ENCODE measurements around the gene APOH.
A peak's percentile ranks its signal among the peaks of the same experiment; 100 is the strongest.

The APOH gene

DNA sequence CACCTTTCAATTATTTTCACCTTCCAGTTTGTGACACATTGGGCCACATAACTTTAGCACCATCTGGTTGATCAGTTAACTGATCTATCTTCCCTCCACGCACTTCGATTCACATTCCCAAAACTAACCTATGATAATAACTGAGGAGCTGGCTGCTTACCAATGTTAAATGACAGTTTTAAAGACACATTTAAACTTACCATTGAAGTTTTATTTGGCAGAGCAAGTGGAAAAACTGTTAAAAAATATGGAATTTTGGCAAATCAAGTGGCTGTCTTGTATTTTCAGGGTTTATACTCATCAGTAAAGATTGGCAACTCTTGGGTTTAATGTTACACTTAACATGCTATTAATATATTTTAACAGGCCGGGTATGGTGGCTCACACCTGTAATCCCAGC lies 5.4 kb upstream of the APOH start:
- DNase-seq (ENCODE audit: low read depth in 2 of 2): no peak

DNA sequence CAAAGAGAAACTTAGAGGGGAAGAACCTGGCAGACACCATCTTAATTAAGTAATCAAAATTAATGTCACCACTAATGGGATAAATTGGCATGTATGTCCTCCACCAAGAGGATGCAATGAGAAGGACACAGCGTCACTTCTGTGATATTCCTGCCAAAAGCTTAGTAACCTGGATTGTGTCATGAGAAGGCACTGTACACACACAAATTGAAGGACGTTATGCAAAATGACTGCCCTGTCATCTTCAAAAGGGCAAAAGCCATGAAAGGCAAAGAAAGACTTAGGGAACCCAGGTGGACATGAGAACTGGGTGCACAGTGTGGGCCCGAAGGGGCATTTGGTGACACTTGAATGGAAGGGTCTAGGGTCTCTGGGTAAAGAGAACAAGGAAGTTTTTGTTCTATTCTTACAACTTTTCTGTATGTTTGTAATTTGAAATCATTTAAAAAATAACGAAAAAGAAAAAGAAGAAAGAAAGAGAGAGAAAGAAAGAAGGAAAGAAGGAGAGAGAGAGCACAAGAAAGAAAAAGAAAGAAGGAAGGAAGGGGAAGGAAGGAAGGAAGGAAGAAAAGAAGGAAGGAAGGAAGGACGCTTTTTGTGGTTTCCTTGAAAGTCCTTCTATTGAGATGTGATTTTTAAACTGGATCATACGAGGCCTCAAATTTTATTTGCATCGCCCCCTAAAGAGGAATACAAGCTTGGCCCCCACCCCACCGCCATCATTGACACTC lies 4.0 kb upstream of the APOH start:
- DNase-seq (ENCODE audit: low read depth in 2 of 2): no peak

DNA sequence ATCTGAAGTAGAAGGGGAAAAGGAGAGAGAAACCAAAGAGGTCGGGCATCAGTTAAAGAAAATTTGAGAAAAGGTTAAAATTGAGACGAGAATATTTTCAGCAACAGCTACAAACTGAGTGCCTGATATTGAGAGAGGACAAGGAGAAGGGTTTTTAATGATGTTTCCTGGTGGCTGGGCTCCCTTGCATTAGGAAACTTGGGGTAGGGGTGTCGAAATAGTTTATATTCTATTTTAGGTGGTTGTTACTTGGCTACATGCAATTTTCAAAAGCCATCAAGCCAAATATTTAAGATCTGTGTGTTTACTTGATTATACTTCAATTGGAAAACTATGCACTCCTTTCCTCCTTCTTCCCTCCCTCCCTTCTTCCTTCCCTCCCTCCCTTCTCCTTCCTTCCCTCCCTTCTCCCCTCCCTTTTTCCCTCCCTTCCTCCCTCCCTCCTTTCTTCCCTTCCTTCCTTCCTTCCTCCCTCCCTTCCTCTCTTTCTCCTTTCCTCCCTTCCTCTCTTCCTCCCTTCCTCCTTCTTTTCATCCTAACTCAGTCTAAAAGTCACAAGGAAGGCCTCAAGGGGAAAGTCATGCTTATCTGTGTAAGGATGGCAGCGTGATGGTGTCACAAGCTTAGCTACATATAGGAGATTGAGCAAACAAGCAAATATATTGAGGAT lies 1.8 kb upstream of the APOH start:
- DNase-seq (ENCODE audit: low read depth in 2 of 2): no peak

DNA sequence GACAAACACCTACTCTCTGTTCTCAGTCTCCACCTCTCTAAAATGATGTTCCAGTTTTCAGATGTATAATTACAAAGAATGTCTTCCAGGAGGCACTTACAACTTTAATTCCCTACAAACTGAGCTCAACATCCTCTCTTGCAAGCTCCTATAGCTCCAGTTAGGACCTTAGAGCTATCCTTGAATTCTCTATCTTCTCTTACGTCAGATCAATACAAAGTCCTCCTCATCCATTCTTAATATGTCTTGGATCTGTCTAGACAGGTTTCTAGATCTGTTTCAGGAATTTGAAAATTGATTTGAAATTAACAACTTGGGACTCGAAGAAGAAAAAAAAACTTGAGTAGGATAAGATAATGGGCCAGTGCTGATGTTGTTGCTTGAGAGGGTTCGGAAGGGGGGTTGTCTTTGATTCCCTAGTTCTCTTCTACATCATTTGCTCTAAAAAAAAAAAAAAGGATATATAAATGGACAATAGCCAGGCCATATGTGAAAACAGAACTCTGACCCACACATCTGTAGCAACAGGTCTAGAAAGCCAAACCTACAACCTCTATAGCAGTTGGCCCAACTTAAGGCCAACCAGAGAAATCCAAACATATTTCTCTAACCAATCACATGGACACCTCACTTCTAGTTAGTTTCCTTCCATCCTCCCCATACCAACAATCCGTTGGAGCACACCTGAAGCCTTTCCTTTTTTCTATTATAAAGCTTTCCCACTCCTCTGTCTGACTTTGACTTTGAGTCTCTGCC lies 746 bp upstream of the APOH start:
- no peak for DNase-seq (ENCODE audit: low read depth in 2 of 2)

DNA sequence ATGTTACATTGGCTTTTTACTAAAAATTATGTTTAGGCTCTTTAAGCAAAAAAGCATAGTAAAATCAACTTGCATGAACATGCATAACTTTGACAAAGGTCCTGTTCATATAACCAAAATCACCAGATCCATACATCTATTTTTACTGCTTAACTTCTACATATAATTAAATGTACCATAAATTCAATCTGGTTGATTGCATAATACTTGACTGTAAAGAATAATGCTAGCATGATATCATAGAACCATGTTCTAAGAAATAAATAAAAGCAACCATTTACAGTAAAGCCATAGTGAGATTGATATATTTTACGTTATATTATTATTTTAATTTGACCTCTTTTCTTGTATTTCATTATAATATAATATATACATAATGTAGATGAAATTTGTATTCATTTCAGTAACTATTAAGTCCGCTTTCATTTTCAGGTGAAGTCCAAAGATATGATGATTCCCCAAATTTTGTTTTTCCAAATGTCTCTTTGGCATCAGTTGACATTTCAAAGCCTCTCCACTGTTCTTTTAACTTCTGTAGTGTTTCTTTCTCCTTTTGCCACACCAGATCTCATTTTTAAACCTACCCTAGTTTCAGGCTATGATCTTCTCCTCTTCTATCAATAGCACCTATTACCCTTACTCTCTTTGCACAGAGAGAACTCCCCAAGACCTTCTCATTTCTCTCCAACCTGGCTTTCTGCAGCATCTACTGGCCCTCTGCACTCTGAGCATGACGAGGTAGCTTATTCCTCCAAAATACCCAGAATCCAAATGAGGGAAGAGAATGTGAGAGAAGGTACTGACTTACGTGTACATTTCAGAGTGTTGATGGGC lies 1.8 kb downstream of the APOH start:
- no peak for DNase-seq (ENCODE audit: low read depth in 2 of 2)

DNA sequence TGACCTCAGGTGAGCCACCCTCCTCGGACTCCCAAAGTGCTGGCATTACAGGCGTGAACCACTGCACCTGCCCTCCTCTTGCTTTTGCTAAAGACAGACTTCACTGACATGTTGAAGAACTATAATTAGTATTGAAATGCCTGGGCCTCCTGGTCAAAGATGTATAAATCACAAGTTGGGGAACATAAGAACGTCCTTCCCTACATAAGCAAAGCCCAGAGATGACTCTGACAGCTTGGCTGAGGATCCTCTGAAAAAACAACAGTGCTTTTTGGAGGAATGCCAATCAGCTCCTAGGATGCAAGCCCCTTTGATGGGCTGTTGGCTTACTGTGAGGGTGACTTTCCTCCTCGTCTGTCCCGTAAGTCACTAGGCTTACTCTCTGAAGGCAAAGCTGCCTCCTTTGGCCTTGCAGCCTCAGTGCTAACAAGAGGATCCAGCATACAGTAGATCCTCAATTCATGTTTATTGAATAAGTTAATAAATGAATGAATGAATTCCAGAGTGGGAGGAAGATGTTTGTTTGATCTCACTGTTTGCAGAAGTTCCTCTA lies 6.3 kb downstream of the APOH start:
- DNase-seq (ENCODE audit: low read depth in 2 of 2): no peak

DNA sequence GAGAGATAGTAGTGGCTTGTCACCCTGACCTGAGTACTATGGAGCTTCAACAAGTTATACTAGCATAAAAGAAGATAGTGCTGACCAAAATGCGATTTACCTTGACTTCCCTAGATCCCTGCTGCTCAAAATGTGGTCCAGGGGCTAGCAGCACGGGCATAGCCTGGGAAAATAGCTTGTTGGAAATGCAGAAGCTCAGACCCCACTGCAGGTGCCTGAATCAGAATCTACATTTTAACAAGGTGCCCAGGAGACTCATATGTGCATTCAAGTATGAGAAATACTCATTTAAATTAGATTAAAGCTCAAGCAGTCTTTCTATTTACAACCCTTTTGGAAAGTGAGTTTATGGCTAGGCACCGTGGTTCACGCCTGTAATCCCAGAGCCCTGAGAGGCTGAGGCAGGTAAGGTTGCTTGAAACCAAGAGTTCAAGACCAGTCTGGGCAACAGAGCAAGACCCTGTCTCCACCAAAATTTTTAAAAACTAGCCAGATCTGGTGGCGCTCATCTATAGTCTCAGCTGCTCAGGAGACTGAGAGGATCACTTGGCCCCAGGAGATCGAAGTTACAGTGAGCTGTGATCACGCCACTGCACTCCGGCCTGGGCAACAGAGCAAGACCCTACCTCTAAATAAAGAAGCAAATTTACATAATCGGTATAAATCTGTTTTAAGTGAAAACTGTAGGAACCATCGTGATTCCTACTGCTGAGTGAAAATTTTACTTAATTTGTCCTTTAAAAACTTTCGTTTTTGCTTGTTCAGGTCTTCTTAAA lies 7.3 kb downstream of the APOH start:
- DNase-seq (ENCODE audit: low read depth in 2 of 2): no peak

DNA sequence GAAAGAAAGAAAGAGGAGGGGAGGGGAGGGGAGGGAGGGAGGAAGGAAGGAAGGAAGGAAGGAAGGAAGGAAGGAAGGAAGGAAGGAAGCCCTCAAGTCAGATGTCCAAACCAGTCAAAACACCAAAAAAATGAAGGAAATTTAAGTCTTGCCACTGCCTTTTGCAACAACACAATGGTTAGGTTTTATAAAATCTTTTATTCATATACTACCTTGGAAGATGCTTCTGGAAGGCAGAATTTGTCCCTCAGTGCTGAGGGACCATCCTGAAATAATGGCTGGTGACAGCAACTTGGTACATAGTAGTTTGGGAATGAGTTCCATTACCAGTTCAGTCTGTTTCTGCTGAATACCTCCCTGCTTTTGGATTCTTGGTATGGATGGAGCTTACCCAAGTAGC lies 7.9 kb downstream of the APOH start:
- DNase-seq (ENCODE audit: low read depth in 2 of 2): no peak

DNA sequence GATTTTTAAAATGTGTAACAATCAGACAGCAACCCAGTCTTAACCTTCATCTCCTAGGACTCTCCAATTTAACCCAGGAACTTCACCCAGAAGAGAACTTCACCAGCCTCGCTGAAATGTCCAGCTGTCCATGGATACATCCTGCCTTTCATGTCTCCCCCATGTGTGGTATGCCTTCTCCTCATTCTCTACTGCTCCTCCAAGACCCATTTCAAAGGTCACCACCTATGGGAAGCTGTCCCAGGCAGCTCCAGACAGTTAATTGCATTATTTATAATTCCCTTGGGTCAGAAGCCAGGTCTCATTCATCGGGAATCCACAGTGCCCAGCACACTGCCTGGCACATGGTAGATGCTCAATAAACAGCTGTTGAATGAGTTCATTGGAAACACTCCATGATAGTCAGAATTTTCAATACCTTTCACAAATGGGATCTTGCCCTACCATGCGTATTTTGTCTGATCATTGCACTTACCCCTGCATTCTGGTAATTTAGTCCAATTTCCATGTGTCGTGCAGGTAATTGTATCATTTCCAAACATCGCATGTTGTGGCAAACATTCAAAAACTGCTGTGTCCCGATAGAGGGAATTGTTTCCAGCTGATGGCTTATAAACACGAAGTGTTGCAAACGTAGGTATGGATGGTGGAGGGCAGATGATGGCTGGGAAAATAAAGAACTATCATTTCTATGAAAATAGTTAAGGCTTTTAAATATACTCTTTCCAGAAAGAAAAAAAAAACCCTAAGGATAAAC lies 9.0 kb downstream of the APOH start:
- no peak for DNase-seq (ENCODE audit: low read depth in 2 of 2)

DNA sequence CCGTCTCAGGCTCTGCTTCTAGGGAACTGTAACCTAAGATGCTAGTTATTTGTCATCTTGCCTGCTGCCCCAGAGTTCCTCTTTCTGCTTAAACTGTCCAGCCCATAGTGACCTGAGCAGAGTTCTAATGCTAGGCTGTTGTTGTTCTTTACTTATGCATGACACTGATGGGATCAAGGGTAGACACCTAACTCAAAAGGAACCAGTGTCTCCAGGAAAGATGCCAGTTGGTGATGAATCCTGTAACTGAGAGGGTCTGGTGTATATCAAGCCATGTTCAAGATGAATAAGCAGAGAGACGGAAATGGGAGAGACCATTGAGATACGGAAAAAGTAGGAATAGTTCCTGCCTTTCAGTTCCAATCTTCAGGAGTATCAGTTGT lies 13.7 kb downstream of the APOH start:
- DNase-seq (ENCODE audit: low read depth in 2 of 2): no peak

DNA sequence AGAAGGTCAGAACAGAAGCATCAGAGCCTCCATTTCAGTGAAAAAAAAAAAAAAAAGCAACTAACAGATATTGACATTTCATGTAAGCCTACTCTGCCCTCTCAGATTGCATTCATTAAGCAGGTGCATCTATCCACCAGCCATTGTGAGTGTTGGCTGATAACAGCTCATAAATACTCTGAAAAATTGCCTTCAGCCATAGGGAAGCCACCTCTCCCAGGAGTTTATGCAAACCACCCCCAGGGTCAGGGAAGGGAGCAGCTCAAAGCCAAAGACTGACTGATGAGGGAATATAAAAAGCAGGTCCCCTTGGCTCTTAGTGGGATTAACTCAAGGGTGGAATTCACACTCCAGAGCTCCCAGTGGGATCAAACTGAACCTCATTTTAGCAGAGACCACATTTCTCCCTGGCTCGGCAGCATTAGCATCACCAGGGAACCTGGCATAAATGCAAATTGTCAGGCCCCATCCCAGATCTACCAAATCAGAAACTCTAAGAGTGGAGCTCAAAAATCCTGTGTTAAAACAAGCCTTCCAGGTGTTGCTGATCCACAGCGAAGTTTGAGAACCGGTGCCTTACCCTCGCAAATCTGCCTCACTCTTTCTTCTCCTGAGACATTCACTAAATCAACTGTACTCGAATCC lies 14.2 kb downstream of the APOH start:
- no peak for DNase-seq (ENCODE audit: low read depth in 2 of 2)

DNA sequence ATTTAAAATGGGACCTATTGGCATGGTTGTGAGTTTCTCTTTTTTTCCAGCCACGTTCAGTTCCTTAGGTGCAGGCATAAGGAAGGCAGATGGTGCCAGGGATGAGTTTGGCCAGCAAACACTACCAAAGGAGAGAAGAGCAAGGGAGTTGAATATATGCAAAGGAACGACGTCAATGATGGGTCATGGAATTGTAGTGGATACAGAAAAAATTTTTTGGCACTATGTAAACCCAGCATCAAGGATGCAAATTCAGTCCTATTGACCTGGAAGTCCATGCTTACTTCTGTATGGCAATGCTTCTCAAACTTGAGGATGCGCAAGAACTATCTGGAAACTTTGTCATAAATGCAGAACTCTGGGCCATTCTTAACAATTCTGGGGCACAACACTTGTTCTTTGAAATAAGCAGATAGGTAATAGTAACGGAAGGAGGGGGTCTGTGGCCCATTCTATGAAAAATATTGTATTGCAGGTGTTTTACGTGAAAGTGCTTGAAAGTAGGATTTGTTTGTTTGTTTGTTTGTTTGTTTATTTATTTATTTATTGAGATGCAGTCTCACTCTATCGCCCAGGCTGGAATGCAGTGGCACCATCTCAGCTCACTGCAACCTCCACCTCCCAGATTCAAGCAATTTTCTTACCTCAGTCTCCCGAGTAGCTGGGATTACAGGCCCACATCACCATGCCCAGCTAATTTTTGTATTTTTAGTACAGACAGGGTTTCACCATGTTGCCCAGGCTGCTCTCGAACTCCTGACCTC lies 18.0 kb downstream of the APOH start:
- no peak for DNase-seq (ENCODE audit: low read depth in 2 of 2)

DNA sequence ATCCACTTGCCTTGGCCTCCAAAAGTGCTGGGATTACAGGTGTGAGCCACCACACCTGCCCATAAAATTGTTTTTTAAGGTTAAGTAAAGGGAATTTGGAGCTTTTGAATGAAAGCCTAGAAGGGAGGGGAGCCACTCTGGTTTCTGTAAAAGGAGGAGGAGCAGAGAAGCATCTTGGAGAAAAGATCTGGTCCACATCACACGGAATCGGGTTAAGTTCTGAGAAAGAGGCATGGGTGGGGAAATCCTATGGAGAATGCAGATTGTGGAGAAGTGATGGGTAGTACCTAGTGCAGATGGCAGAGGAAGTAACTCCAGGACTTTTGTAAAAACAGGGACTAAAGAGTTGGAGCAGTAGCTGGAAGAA lies 19.0 kb downstream of the APOH start:
- no peak for DNase-seq (ENCODE audit: low read depth in 2 of 2)

DNA sequence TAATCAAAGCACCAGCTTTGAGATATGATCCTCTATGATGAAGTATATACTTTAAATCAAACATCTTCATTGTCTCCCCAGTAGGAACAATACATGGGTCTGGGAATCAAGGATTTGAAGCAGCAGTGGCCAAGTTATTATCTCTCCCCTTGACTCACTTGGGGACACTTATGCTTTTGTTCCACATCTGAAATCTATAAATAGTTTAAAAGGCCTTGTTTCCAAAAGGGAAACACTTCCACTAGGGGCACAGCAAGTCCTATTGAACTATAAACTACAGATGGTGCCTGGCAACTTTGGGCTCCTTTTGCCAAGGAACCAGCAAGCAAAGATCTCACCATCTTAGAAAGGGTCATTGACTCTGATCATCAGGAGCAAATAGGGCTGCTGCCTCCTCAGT lies 21.3 kb downstream of the APOH start:
- no peak for DNase-seq (ENCODE audit: low read depth in 2 of 2)

DNA sequence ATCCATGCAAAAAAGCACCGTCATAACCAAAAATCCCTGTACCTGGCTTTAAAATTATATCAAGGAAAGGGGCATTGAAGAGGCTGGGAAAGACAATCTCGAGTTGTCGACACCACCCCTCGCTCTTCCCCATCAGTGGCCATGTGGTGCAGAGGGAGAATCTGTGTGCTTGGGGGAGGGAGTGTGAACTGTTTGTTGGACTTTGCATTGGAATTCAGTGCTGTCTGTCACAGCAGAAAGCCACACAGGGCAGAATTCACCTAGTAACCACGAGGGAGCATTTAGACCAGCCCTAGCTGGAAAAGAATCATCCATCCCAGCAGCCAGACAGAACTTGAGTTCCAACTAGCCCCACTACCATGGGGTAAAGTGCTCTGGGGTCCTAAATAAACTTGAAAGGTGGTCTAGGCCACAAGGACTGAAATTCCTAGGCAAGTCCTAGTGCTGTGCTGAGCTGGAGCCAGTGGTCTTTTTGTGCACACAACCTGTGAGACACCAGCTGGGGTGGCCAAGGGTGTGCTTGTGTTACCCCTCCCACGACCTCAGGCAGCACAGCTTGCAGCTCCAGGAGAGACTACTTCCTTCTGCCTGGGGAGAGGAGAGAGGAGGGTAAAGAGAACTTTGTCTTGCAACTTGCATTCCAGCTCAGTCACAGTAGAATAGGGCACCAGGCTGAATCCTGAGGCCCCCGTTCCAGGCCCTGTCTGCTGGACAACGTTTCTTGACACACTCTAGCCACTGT lies 25.8 kb downstream of the APOH start:
- no peak for DNase-seq (ENCODE audit: low read depth in 2 of 2)

DNA sequence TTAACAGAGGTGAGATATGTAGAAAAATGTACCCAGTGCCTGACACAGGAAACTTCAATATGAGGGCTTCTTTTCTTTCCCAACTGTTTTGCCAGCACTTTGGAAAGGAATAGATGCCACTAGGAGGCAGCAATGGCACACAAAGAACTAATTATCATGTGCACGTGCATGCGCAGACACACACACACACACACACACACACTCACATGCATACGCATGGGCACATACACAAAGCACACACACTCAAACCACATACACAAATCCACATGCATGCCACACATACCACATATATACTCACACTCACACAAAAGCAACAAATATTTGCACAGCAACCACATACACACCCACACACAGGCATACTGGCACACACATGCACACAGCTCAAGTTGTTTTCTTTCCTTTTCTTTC lies 28.5 kb downstream of the APOH start:
- peak; percentile 28 to 29 for DNase-seq (ENCODE audit: low read depth in 2 of 2)

DNA sequence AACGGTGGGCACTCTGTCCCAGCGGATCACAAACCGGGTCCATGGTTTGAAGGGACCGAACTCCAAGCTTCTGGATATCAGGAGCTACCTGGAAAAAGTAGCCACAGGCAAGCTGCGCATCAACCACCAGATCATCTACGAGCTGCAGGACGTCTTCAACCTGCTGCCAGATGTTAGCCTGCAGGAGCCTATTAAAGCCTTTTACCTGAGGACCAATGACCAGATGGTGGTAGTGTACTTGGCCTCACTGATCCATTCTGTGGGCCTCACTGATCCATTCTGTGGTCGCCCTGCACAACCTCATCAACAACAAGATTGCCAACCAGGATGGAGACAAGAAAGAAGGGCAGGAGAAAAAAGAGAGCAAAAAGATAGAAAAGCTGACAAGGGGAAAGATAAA lies 31.0 kb downstream of the APOH start:
- DNase-seq (ENCODE audit: low read depth in 2 of 2): no peak

DNA sequence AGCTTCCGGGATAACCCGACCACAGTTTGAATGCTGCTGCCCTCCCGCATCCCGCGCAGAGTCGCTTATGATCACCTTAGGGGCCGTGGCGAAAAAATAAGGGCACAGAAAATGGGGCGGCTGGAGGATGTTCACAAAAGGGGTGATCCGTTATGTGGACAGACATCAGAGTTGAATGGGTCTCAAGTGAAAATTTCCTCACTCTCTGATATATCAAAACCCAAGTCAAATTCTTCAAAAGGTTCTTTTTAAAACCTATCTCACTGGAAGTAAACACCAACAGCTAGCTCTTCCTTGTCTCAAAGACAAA lies 36.9 kb downstream of the APOH start:
- DNase-seq (ENCODE audit: low read depth in 2 of 2): no peak
